Activated T-cell treated with anti-CD3 and anti-CD28 coated beads for 48 hours (primary cell): ENCODE results near the gene DUSP16.
"Not testable (repeated sequence)": the region's sequence is repeated elsewhere in the genome, so short reads cannot be mapped to it uniquely, and the experiment has no call there.

Experiments used
- DNase-seq: peaks from one replicate; pipeline ENCODE4 v3.0.0-alpha.2; 2020; ENCODE audit warnings: low read depth

The DUSP16 gene

DNA sequence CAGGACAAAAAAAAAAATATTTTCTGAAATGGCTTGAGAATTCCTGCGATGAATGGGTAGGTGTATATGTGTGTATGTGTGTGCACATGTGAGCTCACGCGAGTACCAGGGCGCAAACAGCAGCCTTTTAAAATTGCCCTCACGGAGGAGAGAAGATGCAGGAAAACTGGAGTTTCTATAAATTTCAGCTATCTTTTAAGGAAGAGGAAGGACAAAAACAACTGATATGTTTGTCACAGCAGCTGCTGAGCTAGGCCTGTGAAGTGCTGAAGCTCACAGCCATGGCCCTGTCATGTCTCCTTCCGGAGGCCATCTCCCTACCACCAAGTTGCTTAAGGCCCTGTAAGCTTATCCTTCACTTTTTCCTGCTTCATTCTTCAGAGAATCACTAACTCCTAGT, 40.8 kb downstream of the DUSP16 start:
- no peak for DNase-seq

DNA sequence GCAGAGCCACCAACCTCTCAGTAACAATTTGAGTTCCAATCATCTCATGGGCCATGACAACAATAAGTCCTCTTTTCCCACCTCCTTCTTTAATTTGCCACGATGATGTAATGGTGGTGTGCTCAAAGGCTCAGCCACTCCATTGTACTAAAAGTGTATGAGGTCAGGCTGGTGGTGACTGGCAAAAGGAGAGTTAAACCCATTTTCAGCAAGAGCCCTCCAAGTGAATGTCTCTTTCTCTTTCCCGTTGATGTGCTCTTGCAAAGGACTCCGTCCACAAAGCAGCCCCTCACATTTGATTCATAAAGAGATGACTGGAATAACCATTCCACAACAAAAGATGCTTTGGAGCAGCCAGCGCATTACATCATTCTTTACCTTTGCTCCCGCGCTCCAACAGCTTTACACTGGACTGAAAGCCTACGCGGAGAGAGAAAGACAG, 41.6 kb downstream of the DUSP16 start:
- DNase-seq: no peak

DNA sequence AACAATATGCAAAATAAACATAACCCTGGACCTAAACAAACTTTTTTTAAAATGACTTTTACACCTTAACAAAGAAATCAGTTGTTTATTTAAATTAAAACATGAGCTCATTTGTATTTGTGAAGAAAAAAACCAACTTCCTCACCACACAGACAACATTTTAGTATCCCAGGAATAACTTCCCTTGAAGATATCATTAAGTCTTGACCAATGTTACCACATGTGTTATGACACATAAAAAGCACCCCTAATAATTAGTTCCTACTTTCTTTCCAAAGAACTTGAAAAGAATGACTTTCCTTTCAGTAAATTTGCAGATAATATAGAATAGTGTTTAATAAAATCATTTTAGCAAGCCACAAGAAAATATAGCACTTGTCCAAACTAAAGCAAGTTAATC, 42.4 kb downstream of the DUSP16 start:
- no peak for DNase-seq

DNA sequence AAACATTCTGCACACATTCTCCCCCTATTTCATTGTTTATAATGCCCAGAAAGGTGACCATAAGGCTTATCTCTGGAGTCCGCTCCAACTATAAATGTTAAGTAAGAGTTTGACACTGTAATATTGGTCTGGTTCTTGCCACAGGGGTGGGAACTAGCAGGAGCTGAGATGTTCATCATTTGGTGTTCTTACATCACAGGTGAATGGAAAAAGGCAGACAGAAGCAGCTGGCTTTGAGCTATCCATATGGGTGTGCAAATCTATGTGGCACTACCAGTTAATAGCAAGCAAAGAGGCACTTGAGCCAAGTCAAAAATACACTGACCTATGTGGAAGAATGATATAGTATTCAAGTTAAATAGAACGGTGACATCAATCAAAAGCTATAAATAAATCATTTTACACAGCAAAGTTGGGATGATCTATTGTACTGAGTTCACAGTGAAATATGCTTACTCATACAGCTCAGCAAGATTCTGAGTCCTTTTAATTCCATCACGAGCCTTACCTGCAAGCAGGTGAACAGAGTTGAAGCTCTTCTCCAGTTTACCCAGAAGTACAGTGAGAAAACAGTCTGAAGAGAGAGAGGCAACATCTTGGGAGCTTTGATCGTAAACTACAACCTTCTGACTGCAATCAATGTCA, 43.2 kb downstream of the DUSP16 start:
- no peak for DNase-seq

DNA sequence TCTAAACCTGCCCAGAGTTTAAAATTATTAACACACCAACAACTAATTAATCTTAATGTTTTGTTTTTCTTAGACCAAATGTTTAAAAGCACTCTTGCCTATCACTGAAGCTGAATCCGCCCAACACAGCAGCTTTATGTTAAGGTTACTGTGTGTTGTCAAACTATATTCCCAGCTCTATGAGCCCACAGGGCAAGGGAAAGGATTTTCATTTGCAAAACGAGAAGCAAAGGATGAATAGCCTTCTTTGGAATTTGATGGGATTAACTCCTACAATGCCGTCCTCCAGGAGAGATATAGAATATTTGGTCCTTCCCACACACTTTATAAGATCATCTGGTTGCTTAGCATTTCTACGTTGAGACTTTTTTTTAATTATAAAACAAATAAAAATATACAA, 43.7 kb downstream of the DUSP16 start:
- no peak for DNase-seq

DNA sequence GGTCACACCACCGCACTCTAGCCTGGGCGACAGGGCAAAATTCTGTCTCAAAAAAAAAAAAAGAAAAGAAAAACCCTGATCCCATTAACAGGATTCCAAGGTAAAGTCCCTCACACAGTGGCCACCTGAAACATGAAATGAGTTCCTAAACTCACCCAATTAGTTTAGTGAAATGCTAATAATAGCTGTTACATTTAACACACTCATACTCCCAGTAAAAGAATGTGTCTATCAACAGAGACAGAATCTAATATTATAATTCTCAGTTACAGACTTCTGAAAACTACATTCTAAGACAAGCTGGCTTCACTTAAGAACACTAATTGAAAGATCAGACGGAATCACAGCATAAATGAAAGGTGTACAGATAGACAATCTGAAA, 44.2 kb downstream of the DUSP16 start:
- DNase-seq: no peak

DNA sequence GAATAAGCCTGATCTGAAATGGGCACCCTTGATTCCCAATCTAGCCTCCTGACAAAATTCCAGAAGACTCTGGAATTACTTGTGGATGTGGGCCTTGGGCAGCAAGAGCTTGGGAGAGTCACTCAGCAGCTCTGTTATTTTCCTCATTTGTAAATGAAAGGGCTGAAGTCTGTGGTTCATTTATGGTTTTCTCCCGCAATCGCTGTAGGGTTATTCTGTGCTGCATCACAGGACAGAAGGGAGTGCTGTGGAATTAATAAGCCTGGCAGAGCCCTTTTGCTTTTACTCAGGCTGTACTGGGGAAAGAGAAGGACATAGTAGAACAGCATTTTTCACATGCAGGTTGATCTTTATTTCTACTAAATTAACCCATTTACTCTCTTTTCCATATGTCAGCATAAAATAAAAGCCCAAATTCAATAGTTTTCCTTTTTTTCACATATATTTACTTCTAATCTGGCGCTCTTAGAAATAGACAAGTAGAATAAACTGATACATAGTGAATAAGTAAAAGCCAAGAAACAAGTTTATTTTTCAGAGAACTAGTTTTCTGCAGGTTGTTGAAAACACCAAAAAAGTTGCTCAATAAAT, 49.2 kb downstream of the DUSP16 start:
- no peak for DNase-seq

DNA sequence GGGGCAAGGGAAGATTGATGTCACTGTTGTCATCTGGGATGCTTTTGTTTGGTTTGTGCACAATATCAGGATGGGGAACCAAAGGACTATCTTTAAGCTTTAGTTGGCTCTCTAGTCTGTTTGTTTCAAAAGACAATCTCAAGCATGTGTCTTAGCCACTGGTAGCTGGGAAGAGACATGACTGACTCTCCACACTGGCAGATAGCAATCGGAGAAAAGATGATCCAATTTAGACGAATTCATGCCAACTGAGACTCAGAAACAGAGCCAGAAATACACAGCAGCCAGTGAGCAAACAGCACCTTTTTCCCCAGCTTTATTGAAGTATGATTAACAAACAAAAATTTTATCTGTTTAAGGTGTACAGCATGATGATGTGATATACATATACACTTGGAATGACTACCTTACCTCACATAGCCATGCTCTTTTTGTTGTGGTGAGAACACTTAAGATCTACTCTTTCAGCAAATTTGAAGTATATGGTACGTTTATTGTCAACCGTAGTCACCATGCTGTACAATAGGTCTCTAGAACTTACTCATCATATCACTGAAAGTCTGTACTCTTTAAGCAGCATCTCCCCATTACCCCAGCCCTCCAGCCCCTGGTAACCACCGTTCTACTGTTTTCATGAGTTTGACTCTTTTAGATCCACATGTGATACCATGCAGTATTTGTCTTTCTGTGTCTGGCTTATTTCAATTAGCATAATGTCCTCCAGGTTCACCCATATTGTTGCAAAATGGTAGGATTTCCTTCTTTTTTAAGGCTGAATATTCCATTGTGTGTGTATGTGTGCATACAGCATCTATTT, 50.6 kb downstream of the DUSP16 start:
- peak; percentile 41 for DNase-seq

DNA sequence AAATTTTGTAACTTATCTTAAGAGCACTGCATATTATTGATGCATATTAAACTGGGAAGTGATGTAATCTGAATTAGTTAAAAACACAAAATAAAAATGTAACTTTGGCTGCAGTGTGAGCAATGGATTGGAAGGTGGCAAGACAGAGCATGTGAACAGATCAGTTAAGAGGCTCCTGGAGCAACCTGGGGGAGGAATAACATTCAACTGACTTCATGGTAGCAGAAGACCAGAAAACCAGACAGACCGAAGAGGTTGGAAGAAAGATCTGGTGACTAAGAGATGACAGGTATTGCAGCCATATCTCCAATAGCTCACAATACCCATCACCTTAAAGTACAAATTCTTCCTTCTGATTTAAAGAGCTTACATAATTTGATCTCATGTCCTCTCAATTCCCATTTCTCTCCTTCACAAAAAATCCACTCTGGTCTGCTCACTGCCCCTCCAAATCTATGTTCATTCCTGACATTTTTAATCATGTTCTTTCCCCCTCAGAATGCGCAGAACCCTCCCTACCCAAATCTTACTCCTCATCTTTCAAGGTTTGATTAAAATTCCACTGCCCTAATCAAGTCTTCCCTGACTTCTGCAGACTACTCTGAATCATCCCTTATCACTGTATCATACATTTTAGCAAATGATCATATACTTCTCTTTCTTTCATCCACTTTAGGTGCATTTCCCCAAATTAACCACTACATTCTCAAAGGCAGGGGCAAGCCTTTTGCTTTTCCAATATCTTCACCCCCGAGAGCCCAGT, 51.5 kb downstream of the DUSP16 start:
- no peak for DNase-seq

DNA sequence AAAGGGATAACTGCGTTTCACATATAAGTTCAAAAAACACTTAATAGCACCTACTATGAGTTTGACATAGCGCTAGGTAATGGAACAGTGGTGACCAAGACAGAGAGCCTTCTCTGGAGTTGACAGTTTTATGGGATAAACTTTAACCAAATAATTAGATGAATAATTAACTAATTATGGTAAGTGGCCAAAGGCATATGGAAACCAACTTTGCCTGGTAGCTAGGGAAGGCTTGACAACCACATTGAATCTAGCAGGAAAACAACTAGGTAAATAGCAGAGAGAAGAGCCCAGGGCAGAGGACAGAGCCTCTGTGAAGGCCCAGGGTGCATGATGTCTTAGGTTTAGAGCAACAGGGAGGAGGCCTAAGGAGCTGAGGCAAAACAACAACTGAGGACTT, 52.1 kb downstream of the DUSP16 start:
- no peak for DNase-seq

DNA sequence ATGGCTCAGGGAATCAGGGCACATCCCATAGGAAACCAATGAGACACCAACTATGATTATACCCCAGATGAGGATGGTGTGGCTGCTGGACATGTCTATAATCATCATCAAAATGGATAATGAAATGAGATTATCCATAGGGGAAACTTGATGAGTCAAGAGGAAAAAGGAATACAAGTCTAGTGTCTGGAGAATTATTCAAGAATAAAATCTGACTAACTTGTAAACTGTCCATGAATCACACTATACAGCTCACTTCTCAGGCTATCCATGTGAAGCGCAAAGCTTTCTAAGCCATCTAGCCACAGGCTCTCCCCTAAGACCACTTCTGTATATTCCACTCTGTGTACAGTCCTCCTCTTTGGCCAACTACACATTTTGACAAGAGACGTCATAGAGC, 52.5 kb downstream of the DUSP16 start:
- DNase-seq: no peak

DNA sequence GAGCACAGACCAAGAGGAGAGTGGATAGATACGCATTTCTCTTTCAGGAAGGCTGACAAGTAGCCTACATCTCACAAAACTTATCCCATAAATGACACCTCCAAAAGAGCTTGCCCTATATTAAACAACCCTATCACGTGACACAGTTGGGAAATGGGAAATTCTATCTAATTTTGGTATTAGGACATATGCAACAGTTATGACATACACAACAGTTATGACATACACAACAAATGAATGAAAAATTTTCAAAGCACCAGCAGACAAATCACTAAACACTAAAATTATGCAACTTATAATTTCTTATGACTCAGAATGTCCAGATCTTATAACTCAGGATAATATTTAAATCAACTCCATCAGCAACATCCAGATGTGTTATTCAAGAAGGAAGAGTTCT, 54.1 kb downstream of the DUSP16 start:
- no peak for DNase-seq

DNA sequence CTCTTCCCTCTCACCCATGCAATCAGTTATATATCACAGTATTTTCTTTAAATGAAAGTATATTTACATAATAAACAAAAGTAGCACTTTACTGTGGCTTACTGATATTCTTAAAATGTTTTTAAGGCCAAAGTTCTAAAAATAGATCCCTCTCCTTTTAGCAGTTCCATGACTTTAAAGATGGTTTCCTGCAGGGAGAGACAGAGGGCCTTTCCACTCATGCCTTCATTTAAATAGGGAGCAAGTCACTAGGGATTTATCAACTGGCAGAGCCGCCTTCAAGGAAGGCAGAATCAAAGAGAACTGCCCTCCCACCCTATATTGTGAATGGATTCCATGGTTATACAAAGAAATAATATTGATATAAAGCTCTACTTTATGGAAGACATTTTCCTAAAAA, 55.5 kb downstream of the DUSP16 start:
- no peak for DNase-seq

DNA sequence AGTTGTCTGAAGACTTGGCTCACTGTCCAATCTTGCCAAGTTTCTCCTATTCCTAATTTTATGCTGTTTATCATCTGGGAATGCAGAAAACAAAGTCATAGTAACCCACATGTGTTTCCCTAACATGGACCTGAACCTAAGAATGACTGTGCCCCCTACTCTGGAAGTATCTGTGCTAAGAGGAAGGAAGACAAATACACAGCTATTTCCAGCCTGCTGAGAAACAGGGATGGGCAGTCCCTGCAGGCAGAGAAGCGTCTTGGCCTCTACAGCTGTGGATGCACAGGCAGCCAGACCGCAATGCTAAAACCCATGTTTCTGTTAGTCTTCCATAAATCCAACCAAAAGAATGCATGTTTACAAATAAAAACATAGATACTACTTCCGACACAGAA, 56.2 kb downstream of the DUSP16 start:
- DNase-seq: no peak

DNA sequence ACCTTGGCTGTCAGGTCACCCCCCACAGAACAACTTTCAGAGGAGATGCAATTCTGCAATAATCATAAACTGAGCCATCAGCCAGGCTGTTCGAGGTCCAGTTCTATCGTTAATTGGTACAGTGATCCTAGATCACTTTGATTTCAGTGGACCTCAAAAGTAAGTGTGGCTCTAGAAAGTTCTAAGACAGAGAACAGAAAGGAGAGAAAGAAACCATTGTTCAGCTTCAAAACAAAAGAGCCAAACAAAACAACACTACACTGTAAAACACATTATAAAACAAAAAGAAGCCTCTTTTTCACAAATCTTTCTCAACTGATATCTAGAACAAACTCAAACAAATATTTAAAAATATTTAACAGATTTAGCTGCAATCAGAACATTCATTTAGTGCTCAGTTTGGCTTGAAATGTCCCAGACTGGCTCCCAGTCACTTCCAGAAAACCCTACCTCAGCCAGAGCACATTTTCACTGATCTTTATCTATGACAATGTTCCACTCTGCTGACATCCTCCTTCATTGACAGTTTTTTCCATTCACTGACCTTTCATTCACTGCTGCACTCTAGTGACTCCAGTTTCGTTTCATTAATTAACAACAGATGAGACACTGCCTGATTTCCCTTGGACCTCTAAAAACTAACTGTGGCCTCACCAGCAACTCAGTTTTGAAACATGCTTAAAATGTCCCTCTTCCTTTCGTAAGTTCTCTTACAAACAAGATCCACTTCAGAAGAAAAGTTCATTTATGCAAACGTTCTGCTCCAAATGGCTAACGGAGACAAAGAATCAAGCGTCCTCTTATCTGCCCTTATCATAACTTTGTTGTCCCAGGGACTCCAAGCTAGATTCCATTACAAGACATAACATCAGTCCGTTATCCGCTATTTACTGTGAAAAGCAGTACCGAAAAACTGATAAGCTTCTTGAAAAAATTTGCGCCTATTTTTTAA, 56.8 kb downstream of the DUSP16 start:
- DNase-seq: no peak

DNA sequence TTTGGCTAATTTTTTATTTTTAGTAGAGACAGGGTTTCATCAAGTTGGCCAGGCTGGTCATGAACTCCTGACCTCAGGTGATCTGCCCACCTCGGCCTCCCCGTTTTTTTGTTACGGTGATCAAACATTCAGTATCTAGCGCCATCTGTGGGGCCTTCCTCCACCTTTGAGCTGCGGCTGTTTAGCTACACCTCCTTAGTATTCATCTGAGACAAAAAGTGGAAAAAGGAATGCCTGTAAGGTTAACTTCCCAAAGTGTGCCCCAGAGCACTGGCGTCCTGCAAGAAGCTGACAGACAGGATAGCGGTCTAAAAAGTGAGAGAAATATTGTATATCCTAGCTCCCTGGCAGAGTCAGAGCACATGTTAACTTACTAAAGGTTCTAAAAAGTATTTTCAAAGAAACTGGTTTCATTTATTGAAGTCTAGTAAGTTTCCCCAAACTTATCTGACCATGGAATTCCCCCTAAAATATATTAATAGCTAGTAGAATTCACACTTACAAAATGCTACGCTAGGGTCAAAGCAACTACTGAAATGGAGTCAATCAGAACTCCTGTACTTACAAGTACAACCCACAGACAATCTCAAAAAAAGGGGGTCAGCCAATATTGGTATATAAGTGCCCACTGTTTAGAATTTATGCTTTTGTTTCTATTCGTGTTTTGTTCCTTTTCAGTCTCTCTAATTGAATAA, 59.1 kb downstream of the DUSP16 start:
- no peak for DNase-seq

DNA sequence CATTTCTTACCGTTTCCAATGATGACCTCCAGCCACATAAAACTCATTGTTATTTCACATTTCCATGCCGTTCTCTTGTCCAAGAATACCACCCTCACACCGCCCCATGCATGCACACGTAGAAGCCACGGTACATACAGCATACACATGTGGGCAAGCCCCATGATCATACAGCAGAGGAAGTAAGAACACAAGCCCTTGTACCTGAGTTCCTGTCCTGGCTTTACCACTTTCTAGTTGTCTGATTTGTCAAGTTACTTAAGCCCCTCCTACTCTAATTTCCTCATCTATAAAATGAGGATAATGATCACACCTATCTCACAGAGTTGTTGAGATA, 59.9 kb downstream of the DUSP16 start:
- no peak for DNase-seq

DNA sequence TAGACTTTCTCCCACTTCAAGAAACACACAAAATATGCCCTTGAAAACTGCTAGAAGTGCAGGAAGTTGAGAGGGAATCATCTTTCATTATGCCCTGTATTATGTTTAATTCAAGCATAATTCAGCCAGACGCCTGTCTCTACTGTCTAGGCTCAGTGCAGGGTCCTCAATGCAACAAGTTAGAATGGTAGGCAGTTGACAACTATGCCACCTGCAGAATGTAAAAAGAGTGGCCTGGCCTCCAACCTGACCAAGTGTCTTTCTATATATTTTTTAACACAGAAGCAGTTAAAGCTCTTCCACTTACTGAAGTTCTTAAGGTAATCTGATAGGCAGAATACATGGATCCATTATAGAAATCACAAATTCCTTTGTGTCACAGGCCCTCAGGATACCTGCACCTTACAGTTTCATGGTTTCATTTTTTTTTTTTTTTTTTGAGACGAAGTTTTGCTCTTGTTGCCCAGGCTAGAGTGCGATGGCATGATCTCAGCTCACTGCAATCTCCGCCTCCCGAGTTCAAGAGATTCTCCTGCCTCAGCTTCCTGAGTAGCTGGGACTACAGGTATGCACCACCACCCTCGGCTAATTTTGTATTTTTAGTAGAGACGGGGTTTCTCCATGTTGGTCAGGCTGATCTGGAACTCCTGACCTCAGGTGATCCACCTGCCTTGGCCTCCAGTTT, 60.4 kb downstream of the DUSP16 start:
- DNase-seq: not testable (repeated sequence)

DNA sequence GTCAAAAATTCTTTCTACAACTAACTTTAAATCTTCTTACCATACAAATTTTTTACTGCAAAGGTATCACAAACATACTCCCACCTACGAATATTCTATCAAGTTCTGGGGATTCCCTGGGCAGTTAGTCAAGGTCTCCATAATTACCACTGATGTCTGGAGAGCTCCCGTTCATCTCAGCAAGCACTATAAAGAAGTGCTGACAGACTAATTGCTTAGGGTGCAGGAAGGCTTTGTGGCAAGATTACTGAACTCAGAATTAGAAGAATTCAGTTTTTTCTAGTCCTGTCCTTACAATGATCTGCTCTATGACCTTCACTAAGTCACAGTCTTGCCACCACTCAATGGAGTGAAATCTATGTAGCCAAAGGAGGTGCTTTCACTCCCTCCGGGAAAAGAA, 61.5 kb downstream of the DUSP16 start:
- no peak for DNase-seq

DNA sequence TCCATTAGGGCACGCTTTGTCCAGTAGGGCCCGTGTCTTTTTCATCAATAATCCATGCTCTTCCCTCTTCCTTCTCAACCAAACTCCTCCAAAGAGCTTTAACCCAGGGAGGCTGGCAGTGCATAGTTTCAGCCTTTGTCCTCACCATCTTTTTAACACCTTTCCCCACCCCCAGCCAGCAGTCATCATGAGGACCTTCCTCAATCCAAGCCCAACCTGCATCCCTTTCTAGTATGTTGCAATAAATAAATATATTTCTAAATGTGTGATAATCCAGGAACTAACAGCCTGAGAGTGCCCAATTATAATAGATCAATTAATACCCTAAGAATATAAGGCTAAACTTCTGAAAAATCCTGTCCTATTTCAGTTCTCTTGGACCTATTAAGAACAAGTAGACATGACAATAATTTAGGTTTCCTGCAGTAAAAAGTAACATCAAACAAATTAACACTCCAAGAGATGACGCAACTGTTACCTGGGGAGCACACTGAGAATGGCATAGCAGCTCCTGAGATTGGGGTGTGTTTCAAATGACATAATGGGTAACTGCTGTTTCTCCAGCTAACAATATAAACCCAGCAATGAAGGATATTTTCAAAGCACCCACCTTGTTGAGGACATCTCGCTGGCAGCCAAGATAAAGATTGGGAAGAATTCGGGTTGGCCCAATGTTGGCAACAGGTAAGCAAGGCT, 62.6 kb downstream of the DUSP16 start:
- DNase-seq: no peak
